HL-60 (cell line): ENCODE results near the gene OPN1SW.

ENCODE experiments used
- DNase-seq, 2 experiments: peaks; one replicate each; pipeline ENCODE4 v3.0.0-alpha.2; 2010 to 2020; ENCODE audit warnings: low read depth in 1 of 2, low spot score in 1 of 2
- H3K27ac ChIP-seq: fragments of 250-450 bp; sonication (Bioruptor Pico); replicated peaks from 2 replicates; pipeline ENCODE4 v1.5.1; 2020; ENCODE audit warnings: mild to moderate bottlenecking, moderate library complexity
- H3K27me3 ChIP-seq: fragments of 250-450 bp; sonication (Bioruptor Pico); 2 replicates; pipeline ENCODE4 v1.5.1; 2021; ENCODE audit warnings: mild to moderate bottlenecking, moderate library complexity; ENCODE audit not compliant: insufficient read depth, poor library complexity, severe bottlenecking
- H3K4me3 ChIP-seq: replicated peaks from 2 replicates; pipeline ENCODE4 v1.5.1; 2011; ENCODE audit warnings: mild to moderate bottlenecking, control low read depth, low read length; ENCODE audit not compliant: insufficient read depth
- CTCF ChIP-seq: IDR thresholded peaks from one replicate; pipeline ENCODE4 v1.5.1; 2011; ENCODE audit warnings: low read length, control low read depth, inconsistent platforms; ENCODE audit not compliant: insufficient read depth
- GABPA ChIP-seq: IDR thresholded peaks from 2 replicates; pipeline ENCODE4 v1.6.1; 2012; ENCODE audit warnings: low read depth
- POLR2AphosphoS5 ChIP-seq: IDR thresholded peaks from 2 replicates; pipeline ENCODE4 v1.6.1; 2012; ENCODE audit warnings: low read depth
- SPI1 ChIP-seq: IDR thresholded peaks from 2 replicates; pipeline ENCODE4 v1.6.1; 2012; ENCODE audit warnings: low read depth, mild to moderate bottlenecking, borderline replicate concordance
- TF ChIP-seq, protein P1 (sequence below): IDR thresholded peaks from 2 replicates; pipeline ENCODE4 v1.6.1; 2012; ENCODE audit warnings: low read depth; ENCODE audit not compliant: insufficient replicate concordance

The OPN1SW gene

GRCh38 chr7:128807191-128807590 lies 31.6 kb upstream of the OPN1SW start:
- Histone ChIP-seq H3K27me3 (no peaks in the 10 kb centered on the region), H3K27ac (no peak overlapping the region), H3K4me3 (no peak overlapping the region)
- no peak for DNase-seq
- TF ChIP-seq, protein P1, sequence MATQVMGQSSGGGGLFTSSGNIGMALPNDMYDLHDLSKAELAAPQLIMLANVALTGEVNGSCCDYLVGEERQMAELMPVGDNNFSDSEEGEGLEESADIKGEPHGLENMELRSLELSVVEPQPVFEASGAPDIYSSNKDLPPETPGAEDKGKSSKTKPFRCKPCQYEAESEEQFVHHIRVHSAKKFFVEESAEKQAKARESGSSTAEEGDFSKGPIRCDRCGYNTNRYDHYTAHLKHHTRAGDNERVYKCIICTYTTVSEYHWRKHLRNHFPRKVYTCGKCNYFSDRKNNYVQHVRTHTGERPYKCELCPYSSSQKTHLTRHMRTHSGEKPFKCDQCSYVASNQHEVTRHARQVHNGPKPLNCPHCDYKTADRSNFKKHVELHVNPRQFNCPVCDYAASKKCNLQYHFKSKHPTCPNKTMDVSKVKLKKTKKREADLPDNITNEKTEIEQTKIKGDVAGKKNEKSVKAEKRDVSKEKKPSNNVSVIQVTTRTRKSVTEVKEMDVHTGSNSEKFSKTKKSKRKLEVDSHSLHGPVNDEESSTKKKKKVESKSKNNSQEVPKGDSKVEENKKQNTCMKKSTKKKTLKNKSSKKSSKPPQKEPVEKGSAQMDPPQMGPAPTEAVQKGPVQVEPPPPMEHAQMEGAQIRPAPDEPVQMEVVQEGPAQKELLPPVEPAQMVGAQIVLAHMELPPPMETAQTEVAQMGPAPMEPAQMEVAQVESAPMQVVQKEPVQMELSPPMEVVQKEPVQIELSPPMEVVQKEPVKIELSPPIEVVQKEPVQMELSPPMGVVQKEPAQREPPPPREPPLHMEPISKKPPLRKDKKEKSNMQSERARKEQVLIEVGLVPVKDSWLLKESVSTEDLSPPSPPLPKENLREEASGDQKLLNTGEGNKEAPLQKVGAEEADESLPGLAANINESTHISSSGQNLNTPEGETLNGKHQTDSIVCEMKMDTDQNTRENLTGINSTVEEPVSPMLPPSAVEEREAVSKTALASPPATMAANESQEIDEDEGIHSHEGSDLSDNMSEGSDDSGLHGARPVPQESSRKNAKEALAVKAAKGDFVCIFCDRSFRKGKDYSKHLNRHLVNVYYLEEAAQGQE: no peak
- TF ChIP-seq CTCF (no peak), GABPA (no peak)

- no peak for TF ChIP-seq GABPA
- no peak for TF ChIP-seq POLR2AphosphoS5
- no peak for TF ChIP-seq CTCF
- TF ChIP-seq, protein P1: no peak
- no peak for TF ChIP-seq SPI1
Measured at GRCh38 chr7:128805225-128805624, 29.6 kb upstream of the OPN1SW start.

DNA sequence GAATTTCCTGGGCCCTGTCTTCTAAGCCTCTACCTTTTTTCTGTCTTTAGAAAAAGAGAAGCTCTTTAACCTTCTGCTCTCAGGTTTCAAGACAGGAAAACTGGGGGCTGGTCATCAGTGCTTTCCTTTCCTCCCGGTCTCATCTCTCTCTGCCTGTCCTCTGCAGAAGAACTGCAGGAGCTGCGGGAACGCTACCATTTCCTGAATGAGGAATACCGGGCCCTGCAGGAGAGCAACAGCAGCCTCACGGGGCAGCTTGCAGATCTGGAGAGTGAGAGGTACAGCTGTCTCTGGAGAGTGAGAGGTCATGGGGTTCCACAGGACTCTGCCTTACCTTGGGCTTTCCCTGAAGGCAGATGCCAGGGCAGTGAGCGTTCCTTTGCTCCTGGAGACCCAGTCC lies 28.9 kb upstream of the OPN1SW start:
- TF ChIP-seq POLR2AphosphoS5: no peak
- TF ChIP-seq, protein P1: no peak
- DNase-seq: no peak
- no peak overlapping the region for H3K27ac ChIP-seq
- no peak overlapping the region for H3K4me3 ChIP-seq
- no peaks in the 10 kb centered on the region for H3K27me3 ChIP-seq

More at GRCh38 chr7:128805225-128805624, 29.6 kb upstream of the OPN1SW start:
- DNase-seq: no peak
- Histone ChIP-seq H3K27ac (no peak overlapping the region), H3K4me3 (no peak overlapping the region), H3K27me3 (no peaks in the 10 kb centered on the region)
